HEK293 (cell line): ENCODE data around the gene CDH22.

Source experiments
- CTCF ChIP-seq: fragments of 450-650 bp; formaldehyde crosslinking; IDR thresholded peaks from 2 replicates; pipeline ENCODE4 v1.5.1; 2016; ENCODE audit warnings: missing biosample characterization, missing genetic modification characterization
- REST ChIP-seq: fragments of 450-650 bp; formaldehyde crosslinking; IDR thresholded peaks from 2 replicates; pipeline ENCODE4 v1.5.1; 2016; ENCODE audit warnings: missing biosample characterization, missing genetic modification characterization
- ZNF10 ChIP-seq: fragments of 450-650 bp; formaldehyde crosslinking; IDR thresholded peaks from 2 replicates; pipeline ENCODE4 v1.5.1; 2017; ENCODE audit warnings: missing biosample characterization, missing genetic modification characterization
- ZSCAN23 ChIP-seq: fragments of 450-650 bp; formaldehyde crosslinking; IDR thresholded peaks from 2 replicates; pipeline ENCODE4 v1.5.1; 2016; ENCODE audit warnings: missing biosample characterization, missing genetic modification characterization
- TF ChIP-seq, protein P1 (sequence below): IDR thresholded peaks from 2 replicates; pipeline ENCODE4 v1.6.1; 2011; ENCODE audit warnings: mild to moderate bottlenecking, low read depth, low read length, borderline replicate concordance

DNA sequence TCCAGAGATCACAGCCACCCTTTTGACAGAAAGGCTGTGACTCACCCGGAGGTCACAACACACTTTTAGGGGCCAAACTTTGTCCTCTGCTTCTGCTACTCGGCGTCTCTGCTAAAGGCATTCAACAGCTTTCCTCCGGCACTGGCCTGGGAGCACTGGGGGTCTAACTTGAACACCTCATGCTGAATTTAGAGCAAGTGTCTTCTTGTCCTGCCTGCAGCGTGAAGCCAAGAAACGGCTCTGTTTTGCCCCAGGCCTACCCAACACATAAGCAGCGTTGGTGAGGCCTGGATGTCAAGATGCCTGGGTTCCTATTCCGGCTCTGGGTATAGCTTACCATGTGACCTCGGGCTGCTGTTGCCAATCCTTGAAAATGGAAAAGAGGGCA is 2.3 kb downstream of the CDH22 start:
- TF ChIP-seq CTCF (tag by site-specific recombination) (no peak), REST (tag by site-specific recombination) (no peak), ZNF10 (tag by site-specific recombination) (no peak), ZSCAN23 (tag by site-specific recombination) (no peak)
- TF ChIP-seq, protein P1, sequence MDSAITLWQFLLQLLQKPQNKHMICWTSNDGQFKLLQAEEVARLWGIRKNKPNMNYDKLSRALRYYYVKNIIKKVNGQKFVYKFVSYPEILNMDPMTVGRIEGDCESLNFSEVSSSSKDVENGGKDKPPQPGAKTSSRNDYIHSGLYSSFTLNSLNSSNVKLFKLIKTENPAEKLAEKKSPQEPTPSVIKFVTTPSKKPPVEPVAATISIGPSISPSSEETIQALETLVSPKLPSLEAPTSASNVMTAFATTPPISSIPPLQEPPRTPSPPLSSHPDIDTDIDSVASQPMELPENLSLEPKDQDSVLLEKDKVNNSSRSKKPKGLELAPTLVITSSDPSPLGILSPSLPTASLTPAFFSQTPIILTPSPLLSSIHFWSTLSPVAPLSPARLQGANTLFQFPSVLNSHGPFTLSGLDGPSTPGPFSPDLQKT: no peak
